Neural cell (in vitro differentiated cells): Measurements from ENCODE around the gene FSTL3. TPM values are rescaled to one million over a fixed set of nuclear protein-coding genes. Genes with fewer than 3 reads are reported as not detected.

ENCODE experiments used
- H2AFZ ChIP-seq: fragments of 200-600, 300-800 bp; sonication (generic), shearing (Covaris generic); 2 replicates; pipeline ENCODE4 v1.6.0; 2014; ENCODE audit warnings: low read depth, mild to moderate bottlenecking, antibody characterized with exemption, low read length, moderate library complexity
- H3F3A ChIP-seq: fragments of 200-600 bp; shearing (Covaris generic); 2 replicates; pipeline ENCODE4 v1.6.1; 2016; ENCODE audit warnings: mild to moderate bottlenecking, moderate library complexity, mixed read lengths, antibody characterized with exemption, low read length; ENCODE audit not compliant: insufficient read depth, poor library complexity, severe bottlenecking
- H3K27ac ChIP-seq: fragments of 200-600, 300-800 bp; sonication (generic), shearing (Covaris generic); 2 replicates; pipeline ENCODE4 v1.5.1; 2014; ENCODE audit warnings: mild to moderate bottlenecking, low read length, moderate library complexity
- H3K27me3 ChIP-seq: fragments of 300-800, 200-600 bp; sonication (generic), shearing (Covaris generic); 2 replicates; pipeline ENCODE4 v1.6.0; 2014; ENCODE audit warnings: mild to moderate bottlenecking, low read depth, low read length, moderate library complexity; ENCODE audit not compliant: insufficient read depth
- H3K36me3 ChIP-seq: fragments of 300-800, 200-600 bp; sonication (generic), shearing (Covaris generic); 2 replicates; pipeline ENCODE4 v1.5.1; 2014; ENCODE audit warnings: mild to moderate bottlenecking, antibody characterized with exemption, low read length, moderate library complexity; ENCODE audit not compliant: insufficient read depth
- H3K4me2 ChIP-seq: fragments of 300-800, 200-600 bp; sonication (generic), shearing (Covaris generic); 2 replicates; pipeline ENCODE4 v1.6.0; 2014; ENCODE audit warnings: mild to moderate bottlenecking, low read length
- H3K4me3 ChIP-seq: fragments of 300-800, 200-600 bp; sonication (generic), shearing (Covaris generic); 2 replicates; pipeline ENCODE4 v1.5.1; 2014; ENCODE audit warnings: mild to moderate bottlenecking, low read length, moderate library complexity
- H3K79me2 ChIP-seq: fragments of 200-600 bp; shearing (Covaris generic); replicated peaks from 2 replicates; pipeline ENCODE4 v1.6.0; 2014; ENCODE audit warnings: mild to moderate bottlenecking, low read length, moderate library complexity; ENCODE audit not compliant: insufficient read depth
- H3K9ac ChIP-seq: fragments of 300-800, 200-600 bp; sonication (generic), shearing (Covaris generic); 2 replicates; pipeline ENCODE4 v1.6.1; 2016; ENCODE audit warnings: mild to moderate bottlenecking, low read length, mixed read lengths
- H3K9me2 ChIP-seq: fragments of 200-600 bp; shearing (Covaris generic); 2 replicates; pipeline ENCODE4 v1.6.1; 2016; ENCODE audit warnings: mild to moderate bottlenecking, low read length, mixed read lengths; ENCODE audit not compliant: insufficient read depth
- H3K9me3 ChIP-seq: fragments of 200-600, 300-800 bp; sonication (generic), shearing (Covaris generic); 2 replicates; pipeline ENCODE4 v1.6.1; 2016; ENCODE audit warnings: mild to moderate bottlenecking, mixed run types, low read length, moderate library complexity, mixed read lengths
- H4K20me1 ChIP-seq: fragments of 200-600 bp; shearing (Covaris generic); 2 replicates; pipeline ENCODE4 v1.6.1; 2016; ENCODE audit warnings: mild to moderate bottlenecking, mixed run types; ENCODE audit not compliant: insufficient read depth
- EP300 ChIP-seq: fragments of 450-650 bp; conservative IDR thresholded peaks from 2 replicates; pipeline ENCODE4 v1.6.1; 2014; ENCODE audit warnings: antibody characterized with exemption, mild to moderate bottlenecking, moderate library complexity; ENCODE audit not compliant: poor library complexity, severe bottlenecking
- EZH2 ChIP-seq: fragments of 200-600, 300-800 bp; shearing (Covaris generic), sonication (generic); IDR thresholded peaks from 2 replicates; pipeline ENCODE4 v1.6.1; 2014; ENCODE audit warnings: antibody characterized with exemption, low read length, borderline replicate concordance, mild to moderate bottlenecking; ENCODE audit not compliant: insufficient read depth, poor library complexity, severe bottlenecking
- MXI1 ChIP-seq: fragments of 450-650 bp; conservative IDR thresholded peaks from 2 replicates; pipeline ENCODE4 v1.6.1; 2014; ENCODE audit warnings: antibody characterized with exemption, mild to moderate bottlenecking; ENCODE audit not compliant: poor library complexity, severe bottlenecking
- POLR2AphosphoS5 ChIP-seq: IDR thresholded peaks from 2 replicates; pipeline ENCODE4 v1.6.1; 2012
- RAD21 ChIP-seq: fragments of 450-650 bp; conservative IDR thresholded peaks from 2 replicates; pipeline ENCODE4 v1.6.1; 2014; ENCODE audit warnings: antibody characterized with exemption, mild to moderate bottlenecking, moderate library complexity
- SMC3 ChIP-seq: fragments of 450-650 bp; conservative IDR thresholded peaks from 2 replicates; pipeline ENCODE4 v1.6.1; 2014; ENCODE audit warnings: antibody characterized with exemption, mild to moderate bottlenecking, moderate library complexity; ENCODE audit not compliant: poor library complexity
- TAF1 ChIP-seq: IDR thresholded peaks from 2 replicates; pipeline ENCODE4 v1.6.1; 2012; ENCODE audit warnings: low read depth
- polyA plus RNA-seq: library from polyadenylated mRNA; depleted of rRNA; stranded (reverse); fragments of >200 nt; gene quantifications from 2 replicates; pipeline ENCODE4 v1.2.3, GENCODE V29; 2014
- TF ChIP-seq, protein P1 (sequence below): fragments of 450-650 bp; IDR thresholded peaks from 2 replicates; pipeline ENCODE4 v1.5.1; 2014; ENCODE audit warnings: antibody characterized with exemption, mild to moderate bottlenecking, moderate library complexity; ENCODE audit not compliant: poor library complexity, severe bottlenecking
- TF ChIP-seq, protein P2 (sequence below): IDR thresholded peaks from 2 replicates; pipeline ENCODE4 v1.6.1; 2012; ENCODE audit warnings: borderline replicate concordance

Gene FSTL3
- polyA plus RNA-seq, 1 donor from 2014 or later: 3.1 TPM

DNA sequence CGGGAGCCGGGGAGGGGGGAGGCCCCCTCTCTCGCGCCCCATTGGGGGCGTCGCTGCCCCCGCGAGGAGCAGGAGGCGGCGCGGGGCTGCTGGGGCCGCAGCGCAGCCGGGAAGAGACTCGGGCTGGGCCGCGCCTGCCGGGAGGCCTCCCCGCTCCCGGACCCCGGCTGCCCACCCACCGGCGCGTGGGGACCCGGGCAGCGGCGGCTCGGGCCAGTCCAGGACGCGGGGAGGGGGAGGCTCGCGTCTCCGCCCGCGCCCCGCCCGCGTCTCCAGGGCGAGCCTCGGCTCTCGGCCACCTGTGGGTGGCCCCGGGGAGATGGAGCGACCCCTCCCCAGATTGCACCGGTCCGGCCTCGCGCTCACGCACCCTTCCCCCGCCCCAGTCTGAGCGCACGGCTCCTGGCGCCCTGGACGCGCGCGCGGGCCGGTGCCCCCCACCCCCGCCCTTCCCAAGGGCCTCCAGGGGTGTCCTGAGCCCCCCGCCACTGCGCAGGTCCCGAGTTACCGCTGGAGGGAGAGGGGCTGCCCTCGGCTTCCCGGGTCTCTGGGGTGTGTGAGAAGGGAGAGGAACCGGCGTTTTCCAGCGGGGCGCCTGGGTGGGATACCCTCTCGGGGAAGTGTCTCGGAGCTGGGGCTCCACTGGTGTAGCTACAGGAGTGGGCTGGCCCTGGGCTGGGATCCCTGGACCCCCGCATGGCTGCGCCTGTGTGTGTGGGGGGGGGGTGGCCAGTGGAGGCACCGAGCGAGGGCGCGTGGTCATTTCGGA is 33.2 kb downstream of the FSTL3 start:
- peak overlapping the region; percentile 62 for H3K4me2 ChIP-seq
- no peak overlapping the region for H2AFZ ChIP-seq

DNA sequence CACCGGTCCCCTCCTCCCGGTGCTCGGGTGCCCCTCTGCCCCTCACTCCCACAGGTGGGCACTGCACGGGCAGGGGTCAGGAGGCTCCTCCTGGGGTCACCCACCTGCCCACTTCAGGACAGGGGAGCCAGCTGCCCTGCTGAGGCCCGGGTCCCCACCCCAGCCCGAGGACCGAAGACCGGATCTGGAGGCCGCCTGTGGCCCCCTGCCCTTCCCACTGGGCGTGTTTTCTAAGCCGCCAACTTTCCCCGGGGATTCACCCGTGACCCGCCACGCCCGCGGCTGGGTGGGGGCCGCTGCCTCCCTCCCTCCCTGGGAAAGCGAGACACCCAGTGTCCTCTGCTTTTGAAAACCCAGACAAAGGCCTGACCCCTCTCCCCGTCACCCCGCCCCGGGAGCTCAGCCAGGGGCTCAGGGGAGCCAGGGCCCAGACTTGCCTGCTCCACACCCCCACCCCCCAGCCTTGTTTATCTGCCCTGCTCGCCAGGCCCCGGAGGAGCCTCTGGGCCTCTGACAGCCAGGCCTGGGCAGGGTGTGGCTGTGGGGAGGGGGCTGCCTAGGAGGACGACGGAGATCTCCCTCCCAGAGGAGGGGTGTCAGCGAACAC is 33.9 kb downstream of the FSTL3 start:
- no peak for TF ChIP-seq POLR2AphosphoS5
- TF ChIP-seq EZH2: no peak
- Histone ChIP-seq H3F3A (no peaks in the 10 kb centered on the region), H2AFZ (no peak overlapping the region), H3K9me2 (no peaks in the 10 kb centered on the region), H3K4me2 (peak overlapping the region; percentile 62), H3K36me3 (no peaks in the 10 kb centered on the region), H4K20me1 (no peaks in the 10 kb centered on the region), H3K27me3 (no peaks in the 10 kb centered on the region), H3K27ac (peak overlapping the region; percentile 63), H3K9ac (peak overlapping the region; percentile 83), H3K79me2 (peaks cover 57% of the 10 kb centered on the region), H3K9me3 (no peaks in the 10 kb centered on the region), H3K4me3 (peak overlapping the region; percentile 90)

More for the DNA sequence above, 33.2 kb downstream of the FSTL3 start:
- peak overlapping the region; percentile 90 for H3K4me3 ChIP-seq
- peak; percentile 43 for TF ChIP-seq TAF1
- TF ChIP-seq, protein P1, sequence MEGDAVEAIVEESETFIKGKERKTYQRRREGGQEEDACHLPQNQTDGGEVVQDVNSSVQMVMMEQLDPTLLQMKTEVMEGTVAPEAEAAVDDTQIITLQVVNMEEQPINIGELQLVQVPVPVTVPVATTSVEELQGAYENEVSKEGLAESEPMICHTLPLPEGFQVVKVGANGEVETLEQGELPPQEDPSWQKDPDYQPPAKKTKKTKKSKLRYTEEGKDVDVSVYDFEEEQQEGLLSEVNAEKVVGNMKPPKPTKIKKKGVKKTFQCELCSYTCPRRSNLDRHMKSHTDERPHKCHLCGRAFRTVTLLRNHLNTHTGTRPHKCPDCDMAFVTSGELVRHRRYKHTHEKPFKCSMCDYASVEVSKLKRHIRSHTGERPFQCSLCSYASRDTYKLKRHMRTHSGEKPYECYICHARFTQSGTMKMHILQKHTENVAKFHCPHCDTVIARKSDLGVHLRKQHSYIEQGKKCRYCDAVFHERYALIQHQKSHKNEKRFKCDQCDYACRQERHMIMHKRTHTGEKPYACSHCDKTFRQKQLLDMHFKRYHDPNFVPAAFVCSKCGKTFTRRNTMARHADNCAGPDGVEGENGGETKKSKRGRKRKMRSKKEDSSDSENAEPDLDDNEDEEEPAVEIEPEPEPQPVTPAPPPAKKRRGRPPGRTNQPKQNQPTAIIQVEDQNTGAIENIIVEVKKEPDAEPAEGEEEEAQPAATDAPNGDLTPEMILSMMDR: no peak
- TF ChIP-seq MXI1: peak; percentile 23
- no peaks in the 10 kb centered on the region for H3K36me3 ChIP-seq
- peak overlapping the region; percentile 83 for H3K9ac ChIP-seq
- H4K20me1 ChIP-seq: no peaks in the 10 kb centered on the region
- no peaks in the 10 kb centered on the region for H3K9me3 ChIP-seq
- no peaks in the 10 kb centered on the region for H3K9me2 ChIP-seq
- peak overlapping the region; percentile 63 for H3K27ac ChIP-seq
- H3K79me2 ChIP-seq: peaks cover 50% of the 10 kb centered on the region
- no peaks in the 10 kb centered on the region for H3F3A ChIP-seq
- no peaks in the 10 kb centered on the region for H3K27me3 ChIP-seq

DNA sequence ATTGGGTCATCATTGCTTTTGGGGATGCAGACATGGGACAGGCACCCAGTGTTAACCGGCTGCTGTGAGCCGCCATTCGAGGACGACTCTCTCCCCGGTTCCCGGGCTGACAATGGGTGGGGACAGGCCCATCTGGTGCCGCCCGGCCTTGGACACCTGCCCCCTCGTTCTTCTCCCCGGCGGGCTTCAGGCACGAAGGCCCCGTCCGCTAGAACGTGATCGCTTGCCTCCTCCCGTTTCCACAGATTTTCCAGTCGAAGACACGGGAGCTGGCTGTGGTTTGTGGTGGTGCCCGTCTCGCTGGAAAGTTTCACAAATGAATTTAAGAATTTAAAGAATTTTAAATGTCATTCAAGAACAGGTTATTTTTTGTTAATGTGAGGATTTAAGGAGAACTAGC is 34.6 kb downstream of the FSTL3 start:
- H3K9me3 ChIP-seq: no peaks in the 10 kb centered on the region
- no peaks in the 10 kb centered on the region for H3K36me3 ChIP-seq
- peaks cover 64% of the 10 kb centered on the region for H3K79me2 ChIP-seq
- no peaks in the 10 kb centered on the region for H3K9me2 ChIP-seq
- H4K20me1 ChIP-seq: no peaks in the 10 kb centered on the region
- TF ChIP-seq EP300: no peak
- TF ChIP-seq MXI1: no peak
- TF ChIP-seq POLR2AphosphoS5: no peak
- TF ChIP-seq EZH2: no peak
- TF ChIP-seq TAF1: no peak
- TF ChIP-seq, protein P1: no peak
- TF ChIP-seq SMC3: no peak
- no peak for TF ChIP-seq RAD21
- TF ChIP-seq, protein P2, sequence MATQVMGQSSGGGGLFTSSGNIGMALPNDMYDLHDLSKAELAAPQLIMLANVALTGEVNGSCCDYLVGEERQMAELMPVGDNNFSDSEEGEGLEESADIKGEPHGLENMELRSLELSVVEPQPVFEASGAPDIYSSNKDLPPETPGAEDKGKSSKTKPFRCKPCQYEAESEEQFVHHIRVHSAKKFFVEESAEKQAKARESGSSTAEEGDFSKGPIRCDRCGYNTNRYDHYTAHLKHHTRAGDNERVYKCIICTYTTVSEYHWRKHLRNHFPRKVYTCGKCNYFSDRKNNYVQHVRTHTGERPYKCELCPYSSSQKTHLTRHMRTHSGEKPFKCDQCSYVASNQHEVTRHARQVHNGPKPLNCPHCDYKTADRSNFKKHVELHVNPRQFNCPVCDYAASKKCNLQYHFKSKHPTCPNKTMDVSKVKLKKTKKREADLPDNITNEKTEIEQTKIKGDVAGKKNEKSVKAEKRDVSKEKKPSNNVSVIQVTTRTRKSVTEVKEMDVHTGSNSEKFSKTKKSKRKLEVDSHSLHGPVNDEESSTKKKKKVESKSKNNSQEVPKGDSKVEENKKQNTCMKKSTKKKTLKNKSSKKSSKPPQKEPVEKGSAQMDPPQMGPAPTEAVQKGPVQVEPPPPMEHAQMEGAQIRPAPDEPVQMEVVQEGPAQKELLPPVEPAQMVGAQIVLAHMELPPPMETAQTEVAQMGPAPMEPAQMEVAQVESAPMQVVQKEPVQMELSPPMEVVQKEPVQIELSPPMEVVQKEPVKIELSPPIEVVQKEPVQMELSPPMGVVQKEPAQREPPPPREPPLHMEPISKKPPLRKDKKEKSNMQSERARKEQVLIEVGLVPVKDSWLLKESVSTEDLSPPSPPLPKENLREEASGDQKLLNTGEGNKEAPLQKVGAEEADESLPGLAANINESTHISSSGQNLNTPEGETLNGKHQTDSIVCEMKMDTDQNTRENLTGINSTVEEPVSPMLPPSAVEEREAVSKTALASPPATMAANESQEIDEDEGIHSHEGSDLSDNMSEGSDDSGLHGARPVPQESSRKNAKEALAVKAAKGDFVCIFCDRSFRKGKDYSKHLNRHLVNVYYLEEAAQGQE: no peak
- H3K27me3 ChIP-seq: no peaks in the 10 kb centered on the region
- H3K9ac ChIP-seq: peak overlapping the region; percentile 83
- H3K27ac ChIP-seq: peak overlapping the region; percentile 63
- H3K4me2 ChIP-seq: peak overlapping the region; percentile 25
- no peaks in the 10 kb centered on the region for H3F3A ChIP-seq
- H3K4me3 ChIP-seq: peak overlapping the region; percentile 90
- H2AFZ ChIP-seq: no peak overlapping the region
